Measurements from ENCODE around the gene SPTBN5. TPM values are rescaled to one million over a fixed set of nuclear protein-coding genes. Genes with fewer than 3 reads are reported as not detected.

SPTBN5 gene
- total RNA-seq, 1 experiment from 2014 or later = 1.2 TPM

DNA sequence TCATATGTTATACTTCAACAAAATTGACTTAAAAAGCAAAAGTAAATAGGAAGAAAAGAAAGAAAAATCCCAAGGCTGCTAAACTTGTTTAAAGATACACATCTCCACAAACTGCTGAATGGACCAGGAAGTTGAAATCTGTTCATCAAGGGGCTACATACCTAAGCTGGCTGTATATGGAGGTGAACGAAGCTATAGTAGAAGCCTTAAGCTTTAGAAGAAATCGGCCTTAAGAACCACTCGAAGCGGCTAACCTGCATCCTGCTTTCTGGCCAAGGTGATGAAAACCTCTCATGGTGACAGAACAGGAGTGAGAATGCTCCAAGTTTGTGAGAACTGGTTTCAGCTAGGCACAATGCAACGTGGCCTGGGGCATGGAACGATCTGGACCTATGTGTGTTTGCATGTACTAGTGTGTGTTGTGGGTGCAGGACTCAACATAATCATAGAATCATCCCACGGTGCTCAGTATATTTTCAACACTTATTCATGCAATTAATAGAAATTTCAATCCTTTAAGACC is 31.3 kb upstream of the SPTBN5 start:
- DNase-seq (ENCODE audit: low spot score) (no peak), ATAC-seq (no peak)
- no peaks in the 10 kb centered on the region for H3K9me3 Mint-ChIP-seq
- H3K27ac Mint-ChIP-seq = no peak overlapping the region
- H3K36me3 Mint-ChIP-seq = peaks cover 4% of the 10 kb centered on the region; the same call in 1 of the 2 replicates
- H3K4me1 Mint-ChIP-seq = peaks cover 35% of the 10 kb centered on the region
- no peak overlapping the region for H3K4me3 Mint-ChIP-seq
- H3K27me3 Mint-ChIP-seq (ENCODE audit: low read depth) = no peaks in the 10 kb centered on the region
- TF ChIP-seq TCF7 (CRISPR knock-in tag; IDR thresholded peaks at IDR 0.05; ENCODE audit: low read depth) (no peak), IRF1 (CRISPR knock-in tag; IDR thresholded peaks at IDR 0.05) (no peak), TP53 (CRISPR knock-in tag; IDR thresholded peaks at IDR 0.05) (no peak), HMGXB4 (CRISPR knock-in tag; IDR thresholded peaks at IDR 0.05) (no peak), ZSCAN18 (CRISPR knock-in tag; IDR thresholded peaks at IDR 0.05) (no peak), NR1H2 (CRISPR knock-in tag; IDR thresholded peaks at IDR 0.05) (no peak)
- TF ChIP-seq, protein P1, sequence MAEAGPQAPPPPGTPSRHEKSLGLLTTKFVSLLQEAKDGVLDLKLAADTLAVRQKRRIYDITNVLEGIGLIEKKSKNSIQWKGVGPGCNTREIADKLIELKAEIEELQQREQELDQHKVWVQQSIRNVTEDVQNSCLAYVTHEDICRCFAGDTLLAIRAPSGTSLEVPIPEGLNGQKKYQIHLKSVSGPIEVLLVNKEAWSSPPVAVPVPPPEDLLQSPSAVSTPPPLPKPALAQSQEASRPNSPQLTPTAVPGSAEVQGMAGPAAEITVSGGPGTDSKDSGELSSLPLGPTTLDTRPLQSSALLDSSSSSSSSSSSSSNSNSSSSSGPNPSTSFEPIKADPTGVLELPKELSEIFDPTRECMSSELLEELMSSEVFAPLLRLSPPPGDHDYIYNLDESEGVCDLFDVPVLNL (CRISPR knock-in tag; IDR thresholded peaks at IDR 0.05; ENCODE audit: borderline replicate concordance, low read depth) = no peak
- TF ChIP-seq, protein P2, sequence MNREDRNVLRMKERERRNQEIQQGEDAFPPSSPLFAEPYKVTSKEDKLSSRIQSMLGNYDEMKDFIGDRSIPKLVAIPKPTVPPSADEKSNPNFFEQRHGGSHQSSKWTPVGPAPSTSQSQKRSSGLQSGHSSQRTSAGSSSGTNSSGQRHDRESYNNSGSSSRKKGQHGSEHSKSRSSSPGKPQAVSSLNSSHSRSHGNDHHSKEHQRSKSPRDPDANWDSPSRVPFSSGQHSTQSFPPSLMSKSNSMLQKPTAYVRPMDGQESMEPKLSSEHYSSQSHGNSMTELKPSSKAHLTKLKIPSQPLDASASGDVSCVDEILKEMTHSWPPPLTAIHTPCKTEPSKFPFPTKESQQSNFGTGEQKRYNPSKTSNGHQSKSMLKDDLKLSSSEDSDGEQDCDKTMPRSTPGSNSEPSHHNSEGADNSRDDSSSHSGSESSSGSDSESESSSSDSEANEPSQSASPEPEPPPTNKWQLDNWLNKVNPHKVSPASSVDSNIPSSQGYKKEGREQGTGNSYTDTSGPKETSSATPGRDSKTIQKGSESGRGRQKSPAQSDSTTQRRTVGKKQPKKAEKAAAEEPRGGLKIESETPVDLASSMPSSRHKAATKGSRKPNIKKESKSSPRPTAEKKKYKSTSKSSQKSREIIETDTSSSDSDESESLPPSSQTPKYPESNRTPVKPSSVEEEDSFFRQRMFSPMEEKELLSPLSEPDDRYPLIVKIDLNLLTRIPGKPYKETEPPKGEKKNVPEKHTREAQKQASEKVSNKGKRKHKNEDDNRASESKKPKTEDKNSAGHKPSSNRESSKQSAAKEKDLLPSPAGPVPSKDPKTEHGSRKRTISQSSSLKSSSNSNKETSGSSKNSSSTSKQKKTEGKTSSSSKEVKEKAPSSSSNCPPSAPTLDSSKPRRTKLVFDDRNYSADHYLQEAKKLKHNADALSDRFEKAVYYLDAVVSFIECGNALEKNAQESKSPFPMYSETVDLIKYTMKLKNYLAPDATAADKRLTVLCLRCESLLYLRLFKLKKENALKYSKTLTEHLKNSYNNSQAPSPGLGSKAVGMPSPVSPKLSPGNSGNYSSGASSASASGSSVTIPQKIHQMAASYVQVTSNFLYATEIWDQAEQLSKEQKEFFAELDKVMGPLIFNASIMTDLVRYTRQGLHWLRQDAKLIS (CRISPR knock-in tag; IDR thresholded peaks at IDR 0.05; ENCODE audit: borderline replicate concordance) = no peak
- TF ChIP-seq, protein P3, sequence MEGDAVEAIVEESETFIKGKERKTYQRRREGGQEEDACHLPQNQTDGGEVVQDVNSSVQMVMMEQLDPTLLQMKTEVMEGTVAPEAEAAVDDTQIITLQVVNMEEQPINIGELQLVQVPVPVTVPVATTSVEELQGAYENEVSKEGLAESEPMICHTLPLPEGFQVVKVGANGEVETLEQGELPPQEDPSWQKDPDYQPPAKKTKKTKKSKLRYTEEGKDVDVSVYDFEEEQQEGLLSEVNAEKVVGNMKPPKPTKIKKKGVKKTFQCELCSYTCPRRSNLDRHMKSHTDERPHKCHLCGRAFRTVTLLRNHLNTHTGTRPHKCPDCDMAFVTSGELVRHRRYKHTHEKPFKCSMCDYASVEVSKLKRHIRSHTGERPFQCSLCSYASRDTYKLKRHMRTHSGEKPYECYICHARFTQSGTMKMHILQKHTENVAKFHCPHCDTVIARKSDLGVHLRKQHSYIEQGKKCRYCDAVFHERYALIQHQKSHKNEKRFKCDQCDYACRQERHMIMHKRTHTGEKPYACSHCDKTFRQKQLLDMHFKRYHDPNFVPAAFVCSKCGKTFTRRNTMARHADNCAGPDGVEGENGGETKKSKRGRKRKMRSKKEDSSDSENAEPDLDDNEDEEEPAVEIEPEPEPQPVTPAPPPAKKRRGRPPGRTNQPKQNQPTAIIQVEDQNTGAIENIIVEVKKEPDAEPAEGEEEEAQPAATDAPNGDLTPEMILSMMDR (IDR thresholded peaks at IDR 0.05) = no peak
- ChIA-PET CTCF (no interaction called here), POLR2A (no interaction called here)

GRCh38 chr15:41923401-41923997 is 29.6 kb upstream of the SPTBN5 start:
- ATAC-seq (no peak), DNase-seq (ENCODE audit: low spot score) (no peak)
- ChIA-PET POLR2A (no interaction called here), CTCF (no interaction called here)
- no peak overlapping the region for H3K27ac Mint-ChIP-seq
- peaks cover 9% of the 10 kb centered on the region; the same call in 1 of the 2 replicates for H3K36me3 Mint-ChIP-seq
- no peak for TF ChIP-seq CREM (CRISPR knock-in tag; IDR thresholded peaks at IDR 0.05)
- no peak for TF ChIP-seq TP53 (CRISPR knock-in tag; IDR thresholded peaks at IDR 0.05)
- no peak for TF ChIP-seq USF1 (CRISPR knock-in tag; IDR thresholded peaks at IDR 0.05)
- no peak for TF ChIP-seq ZNF396 (CRISPR knock-in tag; IDR thresholded peaks at IDR 0.05; ENCODE audit: borderline replicate concordance)
- TF ChIP-seq OVOL2 (CRISPR knock-in tag; IDR thresholded peaks at IDR 0.05; ENCODE audit: borderline replicate concordance) = no peak
- no peaks in the 10 kb centered on the region for H3K9me3 Mint-ChIP-seq
- H3K4me3 Mint-ChIP-seq = no peak overlapping the region
- no peaks in the 10 kb centered on the region for H3K27me3 Mint-ChIP-seq (ENCODE audit: low read depth)
- peaks cover 27% of the 10 kb centered on the region for H3K4me1 Mint-ChIP-seq
